ENCODE data around the gene RAPGEF6. TPM values are rescaled to one million over a fixed set of nuclear protein-coding genes. Genes with fewer than 3 reads are reported as not detected.
A peak's percentile ranks its signal among the peaks of the same experiment; 100 is the strongest.

RAPGEF6 gene
- total and polyA plus RNA-seq, 9 of the 15 experiments (the other 6 are each of a cell fraction or from before 2014, with no cell fraction given): 2.7 to 23.4 (median 12.7) TPM

DNA sequence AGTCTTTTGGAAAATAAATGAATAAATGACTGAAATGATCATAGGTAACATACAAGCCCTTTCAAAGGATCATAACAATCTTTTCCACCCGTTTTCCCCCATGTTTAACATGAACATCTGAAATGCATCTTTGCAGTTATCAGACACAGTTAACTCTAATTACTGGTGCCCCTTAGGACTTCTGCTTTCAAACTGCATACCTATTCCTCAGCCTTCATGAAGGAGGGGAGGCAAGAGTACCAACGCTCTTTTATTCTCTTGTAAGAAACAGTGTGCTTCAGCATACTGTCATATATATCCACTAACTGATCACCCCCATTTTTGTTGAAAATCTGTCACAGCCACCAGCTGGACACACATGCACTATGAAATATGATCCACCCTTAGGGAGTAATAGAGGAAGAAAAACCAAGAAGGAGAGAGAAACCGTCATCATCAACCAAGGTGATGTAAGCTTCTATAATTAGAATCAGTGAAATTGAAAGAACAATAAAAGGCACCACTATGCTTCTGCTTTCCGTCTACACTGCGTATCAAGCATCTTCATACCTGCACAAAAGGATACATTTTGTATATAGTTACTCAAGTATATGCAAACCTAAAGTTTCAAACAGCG is 98.7 kb downstream of the RAPGEF6 start (continued):
- TF ChIP-seq NCOA4 (IDR thresholded peaks at IDR 0.05; ENCODE audit: partially characterized antibody): no peak
- no peak for TF ChIP-seq ZBTB17 (CRISPR knock-in tag; IDR thresholded peaks at IDR 0.05)
- no peak for TF ChIP-seq ZNF133 (CRISPR knock-in tag; IDR thresholded peaks at IDR 0.05)
- TF ChIP-seq, protein P1, sequence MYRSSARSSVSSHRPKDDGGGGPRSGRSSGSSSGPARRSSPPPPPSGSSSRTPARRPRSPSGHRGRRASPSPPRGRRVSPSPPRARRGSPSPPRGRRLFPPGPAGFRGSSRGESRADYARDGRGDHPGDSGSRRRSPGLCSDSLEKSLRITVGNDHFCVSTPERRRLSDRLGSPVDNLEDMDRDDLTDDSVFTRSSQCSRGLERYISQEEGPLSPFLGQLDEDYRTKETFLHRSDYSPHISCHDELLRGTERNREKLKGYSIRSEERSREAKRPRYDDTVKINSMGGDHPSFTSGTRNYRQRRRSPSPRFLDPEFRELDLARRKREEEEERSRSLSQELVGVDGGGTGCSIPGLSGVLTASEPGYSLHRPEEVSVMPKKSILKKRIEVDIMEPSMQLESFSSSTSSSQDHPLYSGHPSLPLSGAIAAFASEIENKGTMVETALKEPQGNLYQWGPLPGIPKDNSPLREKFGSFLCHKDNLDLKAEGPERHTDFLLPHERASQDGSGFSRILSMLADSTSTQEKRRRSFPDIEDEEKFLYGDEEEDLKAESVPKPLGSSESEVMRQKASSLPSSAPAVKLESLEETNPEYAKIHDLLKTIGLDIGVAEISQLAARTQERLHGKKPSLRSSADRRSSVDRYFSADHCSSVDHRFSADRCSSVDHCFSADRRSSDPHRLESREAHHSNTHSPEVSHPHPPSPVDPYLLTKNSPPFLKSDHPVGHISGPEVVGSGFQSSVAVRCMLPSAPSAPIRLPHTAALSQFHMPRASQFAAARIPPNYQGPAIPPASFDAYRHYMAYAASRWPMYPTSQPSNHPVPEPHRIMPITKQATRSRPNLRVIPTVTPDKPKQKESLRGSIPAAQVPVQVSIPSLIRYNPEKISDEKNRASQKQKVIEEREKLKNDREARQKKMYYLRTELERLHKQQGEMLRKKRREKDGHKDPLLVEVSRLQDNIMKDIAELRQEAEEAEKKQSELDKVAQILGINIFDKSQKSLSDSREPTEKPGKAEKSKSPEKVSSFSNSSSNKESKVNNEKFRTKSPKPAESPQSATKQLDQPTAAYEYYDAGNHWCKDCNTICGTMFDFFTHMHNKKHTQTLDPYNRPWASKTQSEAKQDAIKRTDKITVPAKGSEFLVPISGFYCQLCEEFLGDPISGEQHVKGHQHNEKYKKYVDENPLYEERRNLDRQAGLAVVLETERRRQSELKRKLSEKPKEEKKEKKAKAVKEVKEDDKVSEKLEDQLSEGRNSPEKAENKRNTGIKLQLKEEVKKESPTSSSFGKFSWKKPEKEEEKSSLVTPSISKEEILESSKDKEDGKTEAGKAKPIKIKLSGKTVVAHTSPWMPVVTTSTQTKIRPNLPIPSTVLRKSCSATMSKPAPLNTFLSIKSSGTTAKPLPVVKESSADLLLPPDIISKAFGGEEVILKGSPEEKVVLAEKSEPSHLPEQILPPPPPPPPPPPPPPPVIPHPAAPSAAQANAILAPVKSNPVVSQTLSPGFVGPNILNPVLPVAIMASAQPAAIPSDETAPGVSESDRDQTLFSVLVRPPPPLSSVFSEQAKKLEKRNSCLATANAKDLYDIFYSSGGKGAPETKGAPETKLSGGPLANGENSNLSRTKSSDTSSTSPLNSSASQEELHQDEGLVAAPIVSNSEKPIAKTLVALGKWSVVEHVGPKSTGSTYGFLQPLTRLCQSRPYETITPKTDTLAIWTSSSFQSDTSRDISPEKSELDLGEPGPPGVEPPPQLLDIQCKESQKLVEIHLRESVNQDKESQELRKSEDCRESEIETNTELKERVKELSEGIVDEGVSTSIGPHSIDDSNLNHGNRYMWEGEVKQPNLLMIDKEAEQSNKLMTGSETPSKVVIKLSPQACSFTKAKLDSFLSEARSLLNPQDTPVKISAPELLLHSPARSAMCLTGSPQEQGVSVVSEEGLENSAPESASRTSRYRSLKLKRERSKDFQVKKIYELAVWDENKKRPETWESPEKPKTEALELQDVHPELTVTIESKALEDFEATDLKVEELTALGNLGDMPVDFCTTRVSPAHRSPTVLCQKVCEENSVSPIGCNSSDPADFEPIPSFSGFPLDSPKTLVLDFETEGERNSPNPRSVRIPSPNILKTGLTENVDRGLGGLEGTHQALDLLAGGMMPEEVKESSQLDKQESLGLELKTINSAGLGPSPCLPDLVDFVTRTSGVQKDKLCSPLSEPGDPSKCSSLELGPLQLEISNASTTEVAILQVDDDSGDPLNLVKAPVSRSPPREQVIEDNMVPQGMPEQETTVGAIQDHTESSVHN (IDR thresholded peaks at IDR 0.05; ENCODE audit: borderline replicate concordance in 1 of 2, low read depth in 1 of 2): peak in 1 of 2 experiments; percentile 81; a peak in 2 of 4 replicates
- TF ChIP-seq ARNT (IDR thresholded peaks at IDR 0.05): no peak
- no peak for TF ChIP-seq CBX5 (IDR thresholded peaks at IDR 0.05; ENCODE audit: borderline replicate concordance, low read depth)
- no peak for TF ChIP-seq ZKSCAN8 (CRISPR knock-in tag; IDR thresholded peaks at IDR 0.05)
- TF ChIP-seq CEBPG (CRISPR knock-in tag; IDR thresholded peaks at IDR 0.05): no peak
- TF ChIP-seq CEBPG (tag; conservative IDR thresholded peaks at IDR 0.05 in 1 of 2, IDR thresholded peaks at IDR 0.05 in 1 of 2): 0 out of 4 replicates have a peak, but pooled peaks of 1 of the 2 experiments have one; percentile 38
- no peak for TF ChIP-seq NELFE (IDR thresholded peaks at IDR 0.05; ENCODE audit: insufficient read depth, insufficient read length)
- no peak for TF ChIP-seq ZNF124 (CRISPR knock-in tag; IDR thresholded peaks at IDR 0.05)
- TF ChIP-seq MEIS2 (IDR thresholded peaks at IDR 0.05; ENCODE audit: partially characterized antibody): peak; percentile 71
- TF ChIP-seq ZNF41 (CRISPR knock-in tag; conservative IDR thresholded peaks at IDR 0.05): no peak
- TF ChIP-seq PHB2 (IDR thresholded peaks at IDR 0.05; ENCODE audit: low read depth): no peak
- TF ChIP-seq, protein P2, sequence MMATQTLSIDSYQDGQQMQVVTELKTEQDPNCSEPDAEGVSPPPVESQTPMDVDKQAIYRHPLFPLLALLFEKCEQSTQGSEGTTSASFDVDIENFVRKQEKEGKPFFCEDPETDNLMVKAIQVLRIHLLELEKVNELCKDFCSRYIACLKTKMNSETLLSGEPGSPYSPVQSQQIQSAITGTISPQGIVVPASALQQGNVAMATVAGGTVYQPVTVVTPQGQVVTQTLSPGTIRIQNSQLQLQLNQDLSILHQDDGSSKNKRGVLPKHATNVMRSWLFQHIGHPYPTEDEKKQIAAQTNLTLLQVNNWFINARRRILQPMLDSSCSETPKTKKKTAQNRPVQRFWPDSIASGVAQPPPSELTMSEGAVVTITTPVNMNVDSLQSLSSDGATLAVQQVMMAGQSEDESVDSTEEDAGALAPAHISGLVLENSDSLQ (IDR thresholded peaks at IDR 0.05): peak; percentile 56; the same call in 1 of the 2 replicates
- TF ChIP-seq, protein P3, sequence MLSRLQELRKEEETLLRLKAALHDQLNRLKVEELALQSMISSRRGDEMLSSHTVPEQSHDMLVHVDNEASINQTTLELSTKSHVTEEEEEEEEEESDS (CRISPR knock-in tag; IDR thresholded peaks at IDR 0.05): no peak
- TF ChIP-seq SMARCA4 (IDR thresholded peaks at IDR 0.05): peak; percentile 30; the same call in 1 of the 2 replicates
- TF ChIP-seq GABPB2 (CRISPR knock-in tag; conservative IDR thresholded peaks at IDR 0.05): no peak
- peak; percentile 21; the same call in 1 of the 2 replicates for TF ChIP-seq LEF1 (IDR thresholded peaks at IDR 0.05)

Data from K562 (cell line).